HG02798 (cell line): ENCODE measurements around the gene ZNF593OS.
A peak's percentile ranks its signal among the peaks of the same experiment; 100 is the strongest.

Experiments
- ATAC-seq: cut with Tn5 transposase; IDR thresholded peaks from one replicate; pipeline ENCODE4 v1.9.1; 2021; ENCODE audit warnings: mild to moderate bottlenecking; ENCODE audit not compliant: unreplicated experiment, poor library complexity

Gene ZNF593OS

DNA sequence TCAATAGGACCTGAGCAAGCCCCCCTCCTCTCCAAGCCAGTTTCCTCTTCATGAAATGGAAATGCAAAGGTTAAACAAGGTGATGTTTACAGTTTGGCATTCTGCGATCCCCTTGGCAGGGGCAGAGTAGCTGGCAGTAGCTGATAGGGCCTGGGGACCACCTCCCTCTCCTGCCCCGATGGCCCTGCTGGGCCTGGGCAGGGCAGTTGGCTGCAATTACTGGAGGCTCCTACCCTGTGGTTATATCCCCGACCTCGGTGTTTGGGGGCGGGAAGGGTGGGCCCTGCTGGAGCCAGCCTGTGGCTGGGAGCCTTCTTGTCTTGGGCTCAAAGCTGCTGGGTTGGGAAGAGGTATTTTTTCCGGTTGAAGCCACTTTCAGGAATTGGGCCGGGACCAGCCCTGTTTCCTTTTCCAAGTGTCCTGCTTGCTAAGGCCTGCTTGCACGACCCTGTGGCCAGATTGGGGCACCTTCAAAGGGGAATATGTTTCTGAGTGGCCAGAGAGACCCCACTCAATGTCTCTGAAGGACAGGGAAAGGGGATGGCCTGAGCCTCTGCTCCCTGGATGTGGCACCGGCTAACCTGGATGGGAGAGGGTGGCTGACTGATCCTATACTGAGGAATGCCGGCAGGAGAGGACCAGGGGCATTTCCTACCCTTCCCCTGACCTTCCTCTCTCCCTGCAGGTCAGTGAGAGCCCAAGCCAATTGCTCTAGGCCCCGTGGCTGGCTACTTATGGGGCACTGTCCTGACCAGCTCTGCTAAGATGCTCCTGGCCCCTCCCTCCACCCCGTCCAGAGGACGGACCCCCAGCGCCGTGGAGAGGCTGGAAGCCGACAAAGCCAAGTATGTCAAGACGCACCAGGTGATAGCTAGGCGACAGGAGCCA lies 10.9 kb downstream of the ZNF593OS start:
- ATAC-seq: no peak

DNA sequence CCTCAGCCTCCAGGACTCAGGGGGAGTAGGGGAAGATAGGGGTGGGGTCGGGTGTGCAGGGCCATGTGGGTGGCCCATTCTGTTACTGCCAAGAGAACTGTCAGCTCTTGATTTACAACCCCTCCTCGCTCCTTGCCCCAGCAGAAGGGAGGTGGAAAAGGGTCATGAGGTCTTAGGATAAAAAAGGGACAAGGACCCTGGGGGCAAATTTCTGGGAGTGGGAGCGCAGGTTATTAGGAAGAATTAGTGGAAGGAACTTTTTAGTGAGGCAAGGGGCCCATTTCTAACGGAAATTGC lies 11.9 kb downstream of the ZNF593OS start:
- ATAC-seq: no peak

DNA sequence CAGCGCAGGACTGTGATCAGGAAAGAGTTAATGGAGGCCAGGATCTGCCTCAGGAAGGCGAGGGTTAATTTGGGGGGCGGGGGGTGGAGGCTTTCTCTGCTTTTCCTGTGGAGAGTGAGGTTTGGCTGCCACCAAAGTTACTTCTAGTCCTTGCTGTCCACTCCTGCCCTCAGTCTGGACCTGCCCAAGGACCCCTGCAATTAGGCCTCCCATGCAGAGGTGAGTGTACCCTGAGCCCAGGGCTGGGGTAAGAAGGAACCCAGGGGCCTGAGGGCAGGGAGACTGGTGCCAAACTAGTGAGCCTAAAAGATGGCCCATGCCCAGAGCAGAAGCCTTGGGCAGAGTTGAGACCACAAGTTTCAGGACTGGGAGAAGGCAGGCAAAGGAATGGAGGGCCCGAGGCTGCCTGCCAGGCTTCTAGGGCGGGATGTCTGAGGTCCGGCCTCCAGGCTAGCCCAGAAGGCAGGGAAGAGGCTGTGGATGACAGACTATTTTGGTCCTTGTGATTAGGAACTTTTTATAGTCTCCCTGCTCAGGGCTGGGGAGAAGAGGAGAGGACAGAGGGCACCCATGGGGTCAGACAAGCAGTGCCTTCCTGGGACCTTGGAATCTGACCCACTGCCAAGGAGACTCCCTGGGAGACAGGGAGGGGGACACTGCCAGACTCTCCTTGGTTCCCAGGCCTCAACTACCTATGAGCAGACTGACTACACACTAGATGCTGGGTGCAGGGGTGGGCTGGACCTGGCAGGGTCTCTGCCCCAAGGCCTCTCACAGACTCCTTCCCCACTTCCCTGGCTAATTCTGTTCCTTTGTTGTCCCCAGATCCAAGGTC lies 12.5 kb downstream of the ZNF593OS start, which contains the start of gene FAM110D:
Gene FAM110D, plus strand, starts transcription at position 172 of the 835 bp plus-strand sequence. CDS start 2,213 bp downstream, outside the sequence.
- no peak for ATAC-seq

DNA sequence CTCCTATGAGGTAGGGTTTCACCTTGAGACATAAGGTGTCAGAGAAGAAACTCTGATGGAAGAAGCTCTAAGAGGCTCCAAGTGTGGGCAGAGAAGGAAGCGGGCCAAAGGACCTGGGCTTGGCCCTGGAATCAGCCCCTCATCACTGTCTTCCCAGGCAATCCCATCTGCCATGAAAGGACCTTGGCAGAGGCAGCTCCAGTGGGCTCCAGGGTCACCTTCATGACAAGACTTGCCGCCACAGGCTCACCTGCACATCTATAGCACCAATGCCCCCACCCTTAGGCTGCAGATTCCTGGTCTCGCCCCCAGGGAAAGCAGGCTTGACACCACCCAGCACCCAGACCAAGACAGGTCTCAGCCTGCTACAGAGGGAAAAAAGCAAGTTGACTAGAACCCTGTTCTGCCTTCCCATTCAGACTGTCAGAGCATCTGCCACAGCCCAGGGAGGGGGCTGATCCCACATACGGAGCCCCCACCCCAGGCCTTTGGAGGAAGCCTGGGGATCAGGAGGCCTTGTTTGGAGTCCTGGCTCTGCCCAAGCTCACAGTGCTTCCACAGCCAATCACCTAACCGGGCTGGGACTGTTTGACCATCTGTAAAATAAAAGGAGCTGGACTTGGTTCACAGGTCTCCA lies 13.2 kb downstream of the ZNF593OS start:
- no peak for ATAC-seq

DNA sequence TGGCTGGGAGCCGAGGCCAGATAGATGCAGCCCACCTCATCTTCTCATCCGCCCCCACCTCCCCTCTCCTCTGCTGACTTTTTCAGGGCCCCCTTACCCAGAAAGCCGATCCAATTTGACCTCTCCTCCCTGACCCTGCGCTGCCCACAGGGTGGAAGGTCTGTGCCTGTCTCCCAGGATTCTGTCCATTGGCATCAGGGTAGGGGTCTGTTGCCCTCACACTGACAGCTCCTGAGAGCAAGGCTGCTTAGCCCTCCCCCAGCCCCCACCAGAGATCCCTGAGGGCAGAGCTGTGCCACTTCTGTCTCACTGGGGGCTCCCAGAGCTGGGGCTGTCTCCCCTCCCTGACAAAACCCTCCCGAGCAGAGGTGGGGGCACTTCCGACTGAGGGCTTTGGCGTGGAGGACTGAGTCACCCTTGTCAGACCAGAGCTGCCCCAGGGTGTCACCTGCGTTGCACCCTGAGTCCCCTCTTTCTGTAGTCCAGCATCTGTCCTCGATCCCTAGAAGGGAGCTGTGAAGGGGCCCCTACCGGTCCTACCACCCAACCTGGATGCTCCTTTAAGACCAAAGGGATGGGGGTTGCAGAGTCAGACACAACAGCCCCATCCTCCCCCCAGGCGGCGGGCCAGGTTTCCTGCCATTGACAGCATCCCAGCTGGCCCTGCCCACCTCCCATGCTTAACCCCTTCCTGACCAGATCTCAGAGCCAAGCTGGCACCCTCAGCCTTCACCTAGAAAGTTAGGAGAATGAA lies 15.2 kb downstream of the ZNF593OS start:
- no peak for ATAC-seq

DNA sequence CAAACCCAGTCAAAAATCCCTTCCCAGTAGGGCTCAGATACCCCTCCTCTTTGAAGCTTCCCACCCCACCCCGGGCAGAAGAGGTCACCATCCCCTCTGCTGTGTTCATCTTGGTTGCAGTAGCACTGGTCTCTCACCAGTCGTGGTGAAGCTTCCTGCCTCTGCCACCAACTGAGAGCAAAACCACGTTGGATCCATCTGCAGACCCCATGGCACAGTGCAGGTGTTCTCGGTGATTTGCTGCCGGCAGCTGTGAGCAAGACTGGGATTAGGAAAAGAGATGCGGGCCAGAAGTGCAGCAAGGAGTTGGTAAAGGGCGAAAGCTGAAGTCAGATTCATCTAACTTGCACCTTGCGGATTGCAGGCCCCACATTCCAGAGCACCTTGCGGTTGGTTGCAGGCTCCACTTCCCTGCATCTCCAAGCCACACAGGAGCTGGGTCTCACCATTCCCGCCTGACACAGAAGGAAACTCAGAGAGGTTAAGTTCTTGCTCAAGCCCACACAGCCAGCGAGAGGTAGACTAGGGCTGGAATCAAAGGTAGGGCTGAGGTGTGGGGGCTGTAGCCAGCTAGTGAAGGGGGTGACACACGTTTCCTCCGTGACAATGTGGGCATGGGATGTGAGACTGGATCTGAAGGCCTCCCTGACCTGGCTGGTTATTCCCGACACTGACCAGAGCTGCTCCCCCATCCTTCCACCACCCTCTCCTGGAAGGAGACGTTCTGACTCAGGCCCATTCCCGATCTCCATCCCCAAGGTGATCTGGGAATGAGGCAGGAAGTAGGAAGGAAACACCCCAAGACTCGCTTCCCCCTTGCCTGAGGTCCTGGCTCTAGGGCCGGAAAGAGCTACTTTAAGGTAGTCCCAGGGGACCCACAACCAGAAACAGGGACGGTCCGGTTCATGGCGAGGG lies 16.0 kb downstream of the ZNF593OS start:
- no peak for ATAC-seq

DNA sequence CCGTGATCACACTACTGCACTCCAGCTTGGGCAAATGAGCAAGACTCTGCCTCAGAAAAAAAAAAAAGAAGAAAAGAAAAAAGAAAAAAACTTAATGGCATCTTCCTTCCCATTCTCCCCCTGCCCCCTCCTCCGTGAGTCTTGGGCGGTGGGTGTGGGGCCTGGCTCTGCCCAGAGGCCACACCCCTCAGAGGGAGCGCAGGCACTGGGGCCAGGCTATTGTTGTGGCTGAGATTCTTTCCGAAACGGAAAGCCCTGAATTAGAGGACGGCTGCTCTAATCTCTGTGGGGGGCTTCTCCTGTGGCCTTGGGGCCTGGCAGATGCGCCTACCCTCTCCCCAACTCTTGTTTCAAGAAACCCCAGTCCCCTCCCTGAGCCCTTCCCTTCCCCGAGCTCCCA lies 16.9 kb downstream of the ZNF593OS start:
- ATAC-seq: no peak

DNA sequence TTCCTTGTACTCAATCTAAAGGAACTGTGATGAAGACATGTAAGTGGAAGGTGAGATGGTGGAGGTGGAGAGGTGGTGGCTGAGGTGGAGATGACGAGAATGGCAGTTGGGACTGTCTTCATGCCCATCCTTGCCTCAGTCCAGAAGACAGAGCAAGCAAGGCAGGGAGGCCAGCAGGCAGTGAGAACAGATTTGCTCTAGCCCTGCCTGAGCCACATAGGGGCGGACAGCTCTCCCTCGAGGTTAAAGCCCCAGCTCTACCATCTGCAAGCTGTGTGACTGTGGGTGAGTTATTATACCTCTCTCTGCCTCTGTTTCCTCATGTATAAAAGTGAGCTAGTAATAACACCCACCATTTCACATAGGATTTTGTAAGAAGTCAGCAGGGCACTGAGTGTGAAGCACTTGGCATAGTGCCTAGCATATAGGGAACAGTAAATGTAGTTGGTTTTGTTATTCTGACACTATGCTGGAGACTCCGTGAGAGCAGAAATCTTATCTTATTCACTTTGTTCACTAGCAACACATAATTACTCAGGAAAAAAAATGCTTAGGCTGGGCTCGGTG lies 17.6 kb downstream of the ZNF593OS start:
- no peak for ATAC-seq

DNA sequence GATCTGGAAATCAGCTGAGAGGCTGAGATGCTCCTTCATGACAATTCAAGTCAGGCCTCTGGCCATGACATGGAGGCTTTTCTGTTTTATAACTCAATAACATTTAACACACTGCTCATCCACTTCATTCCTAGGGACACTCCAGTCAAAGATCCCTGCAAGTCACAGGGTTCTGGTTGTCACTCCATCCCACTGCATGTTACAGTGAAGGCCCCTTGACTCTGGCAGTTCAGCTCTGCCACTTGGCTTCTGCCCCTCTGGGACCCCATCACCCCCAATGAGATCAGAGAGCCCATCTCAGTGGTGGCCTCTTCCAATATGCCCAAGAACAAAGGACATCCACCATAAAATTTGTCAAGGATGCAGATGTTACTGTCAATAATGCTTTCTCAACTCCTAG lies 22.7 kb downstream of the ZNF593OS start:
- no peak for ATAC-seq

DNA sequence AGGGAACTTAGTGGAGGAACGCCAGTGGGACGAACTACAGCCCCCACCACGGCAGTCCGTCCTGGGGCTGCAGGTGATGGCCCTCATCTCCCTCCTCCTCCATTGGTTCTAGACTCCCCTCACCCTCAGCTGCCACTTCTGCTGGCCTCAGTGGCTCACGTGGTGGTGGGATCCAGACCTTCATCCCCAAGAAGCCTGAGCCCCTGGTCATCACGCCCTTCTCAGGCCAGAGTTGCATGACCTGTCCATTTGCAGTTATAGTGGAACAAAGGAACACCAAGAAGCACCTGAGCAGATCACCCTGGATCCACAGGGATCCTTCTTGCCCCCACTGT lies 25.7 kb downstream of the ZNF593OS start:
- ATAC-seq: no peak

DNA sequence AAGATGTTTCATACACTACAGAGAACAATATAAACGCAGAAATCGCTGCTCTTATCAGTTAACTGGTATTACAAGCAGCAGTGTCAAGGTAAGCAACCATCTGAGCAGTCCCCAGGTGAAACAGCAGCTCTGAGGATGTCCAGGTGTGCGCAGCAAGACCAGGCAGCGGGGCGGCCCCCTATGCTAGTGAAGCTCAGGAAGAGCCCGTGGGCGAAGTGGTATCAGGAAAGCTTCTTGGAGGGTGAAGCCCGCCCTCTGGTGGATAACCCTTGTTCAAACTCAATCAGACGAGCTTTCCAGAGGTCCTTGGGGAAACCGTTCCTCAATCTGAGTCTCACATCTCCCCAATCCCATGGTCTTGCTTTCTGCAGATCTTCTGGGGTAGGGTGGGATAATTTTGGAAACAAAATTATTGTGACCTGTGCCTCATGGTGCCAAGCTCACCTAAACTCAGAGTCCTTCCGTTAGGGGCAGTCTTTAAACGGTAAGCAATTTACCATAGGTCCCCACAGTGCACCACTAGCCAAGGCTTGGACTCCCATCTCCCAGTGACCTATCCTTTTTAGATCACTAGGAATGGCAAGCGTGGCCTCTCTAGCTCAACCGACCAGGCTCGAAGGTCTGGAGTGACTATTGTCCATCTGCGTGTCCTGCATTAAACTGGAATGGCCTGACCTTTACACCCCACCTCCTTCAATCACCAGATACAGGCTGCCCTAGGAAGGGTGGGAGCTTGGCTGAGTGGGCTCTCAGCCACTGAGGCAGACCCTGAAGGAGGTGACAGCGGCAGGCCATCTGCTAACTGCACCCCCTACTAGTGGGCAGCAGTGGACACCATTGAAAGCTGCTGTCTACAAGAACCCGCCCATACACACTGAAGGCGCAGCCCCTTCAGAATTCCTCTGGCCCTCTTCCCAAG lies 26.3 kb downstream of the ZNF593OS start:
- peak; percentile 60 for ATAC-seq

DNA sequence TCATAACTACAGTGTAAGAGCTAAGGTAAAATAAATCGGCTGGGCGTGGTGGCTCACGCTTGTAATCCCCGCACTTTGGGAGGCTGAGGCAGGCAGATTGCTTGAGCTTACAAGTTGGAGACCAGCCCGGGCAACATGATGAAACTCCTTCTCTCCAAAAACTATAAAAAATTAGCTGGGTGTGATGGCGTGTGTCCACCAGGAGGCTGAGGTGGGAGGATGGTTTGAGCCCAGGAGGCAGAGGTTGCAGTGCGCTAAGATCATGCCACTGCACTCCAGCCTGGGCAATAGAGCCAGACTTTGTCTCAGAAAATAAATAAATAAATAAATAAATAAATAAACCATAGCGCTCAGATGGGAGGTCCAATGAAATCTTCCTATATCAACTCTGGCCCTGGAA lies 29.5 kb downstream of the ZNF593OS start:
- ATAC-seq: no peak

DNA sequence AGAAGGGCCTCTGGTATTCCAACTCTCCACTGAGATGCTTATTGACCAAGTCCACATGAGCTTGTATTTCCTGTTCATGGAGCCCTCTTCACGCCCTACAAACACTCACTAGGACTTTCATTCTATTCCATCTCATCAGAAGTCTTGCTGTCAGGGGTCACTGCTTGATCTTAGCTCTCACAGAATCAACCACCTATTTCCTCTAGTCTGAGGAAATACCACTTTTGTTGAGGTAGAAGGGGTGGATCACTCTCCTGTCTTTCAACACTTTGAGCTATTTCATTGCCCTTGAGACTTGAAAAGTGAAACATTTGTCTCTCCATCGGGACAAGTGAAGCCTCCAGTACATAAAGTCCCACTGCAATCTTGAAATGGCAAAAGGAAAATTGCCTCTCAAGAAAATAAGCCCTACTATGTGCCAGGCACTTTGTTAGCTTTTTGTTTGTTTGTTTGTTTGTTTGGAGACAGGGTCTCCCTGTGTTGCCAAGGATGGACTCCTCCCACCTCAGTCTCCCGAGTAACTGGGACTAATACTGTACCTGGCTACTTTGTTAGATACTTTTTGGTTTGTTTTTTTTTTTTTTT lies 32.6 kb downstream of the ZNF593OS start:
- no peak for ATAC-seq

DNA sequence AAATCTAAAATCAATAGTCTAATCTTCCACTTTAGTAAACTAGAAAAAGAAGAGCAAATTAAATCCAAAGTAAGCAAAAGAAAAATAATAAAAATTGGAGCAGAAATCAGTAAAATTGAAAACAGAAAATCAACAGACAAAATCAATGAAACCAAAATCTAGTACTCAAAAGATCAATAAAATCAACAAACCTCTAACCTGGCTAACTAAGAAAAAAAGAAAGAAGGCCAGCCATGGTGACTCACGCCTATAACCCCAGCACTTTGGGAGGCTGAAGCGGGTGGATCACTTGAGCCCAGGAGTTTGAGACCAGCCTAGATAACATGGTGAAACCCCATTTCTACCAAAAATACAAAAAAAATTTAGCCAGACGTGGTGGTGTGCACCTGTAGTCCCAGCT lies 37.2 kb downstream of the ZNF593OS start:
- no peak for ATAC-seq

DNA sequence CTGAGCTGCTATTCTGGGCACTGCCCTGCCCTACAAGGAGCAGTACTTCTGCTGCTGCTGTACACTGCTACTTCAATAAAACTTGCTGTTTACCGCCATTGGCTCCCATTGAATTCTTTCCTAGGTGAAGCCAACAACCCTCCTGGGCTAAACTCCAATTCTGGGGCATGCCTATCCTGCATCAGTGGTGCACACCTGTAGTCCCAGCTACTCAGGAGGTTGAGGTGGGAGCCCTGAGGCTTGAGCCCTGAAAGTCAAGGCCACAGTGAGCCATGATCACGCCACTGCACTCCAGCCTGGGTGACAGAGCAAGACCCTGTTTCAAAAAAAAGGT lies 38.8 kb downstream of the ZNF593OS start:
- no peak for ATAC-seq

DNA sequence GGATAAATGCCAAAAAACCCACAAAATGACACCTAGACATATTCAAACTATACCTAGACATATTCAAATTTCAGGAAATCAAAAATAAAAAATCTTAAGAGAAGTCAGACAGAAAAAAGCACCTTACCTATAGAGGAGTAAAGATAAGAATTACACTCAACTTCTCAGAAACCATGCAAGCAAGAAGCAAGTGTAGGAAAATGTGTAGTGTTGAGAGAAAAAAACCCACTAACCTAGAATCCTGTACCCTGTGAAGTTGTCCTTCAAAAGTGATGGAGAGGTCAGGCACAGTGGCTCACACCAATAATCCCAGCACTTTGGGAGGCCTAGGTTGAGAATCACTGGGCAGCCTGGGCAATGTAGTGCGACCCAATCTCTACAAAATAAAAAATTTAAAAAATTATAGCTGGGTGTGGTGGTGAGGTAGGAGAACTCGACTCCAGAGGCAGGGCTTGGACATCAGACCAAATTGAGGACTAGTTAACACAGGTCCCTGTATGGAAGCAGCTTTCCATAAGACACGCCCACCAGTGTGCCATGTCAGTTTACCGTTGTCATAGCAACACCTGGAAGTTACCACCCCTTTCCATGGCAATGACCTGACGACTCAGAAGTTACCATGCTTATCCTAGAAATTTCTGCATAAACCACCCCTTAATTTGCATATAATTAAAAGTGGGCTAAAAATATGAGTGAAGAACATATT lies 39.4 kb downstream of the ZNF593OS start:
- ATAC-seq: no peak

DNA sequence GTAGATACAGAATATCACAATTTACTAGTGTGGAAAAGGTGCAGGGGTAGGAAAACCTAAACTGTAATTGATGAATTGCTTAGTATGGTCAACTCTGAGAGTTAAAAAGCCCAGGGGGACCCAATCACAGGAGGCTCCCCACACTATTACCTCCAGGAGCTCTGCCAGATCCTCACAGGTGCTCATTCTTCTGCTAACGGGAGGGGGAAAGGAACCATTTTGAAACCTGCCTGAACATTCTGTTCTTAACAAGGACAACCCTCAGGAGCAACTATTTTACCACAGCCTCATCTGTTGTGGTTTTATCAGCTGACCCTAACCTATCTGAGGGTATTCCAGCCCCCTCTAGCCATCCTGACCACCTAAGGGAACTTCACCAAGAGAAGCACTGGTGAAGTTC lies 40.9 kb downstream of the ZNF593OS start:
- ATAC-seq: no peak
